DND-41 (cell line): ENCODE measurements around the gene HACD4.

Experiments
- ATAC-seq: fragments of 200-7000 bp; cut with Tn5 transposase; 3 replicates; pipeline ENCODE4 v1.9.1; 2021; ENCODE audit warnings: low read depth; ENCODE audit not compliant: insufficient read depth
- DNase-seq: peaks from one replicate; pipeline ENCODE4 v3.0.0-alpha.2; 2020
- H2AFZ ChIP-seq: 2 replicates; pipeline ENCODE4 v1.6.0; 2012; ENCODE audit warnings: low read depth, low read length
- H3K27ac ChIP-seq: 2 replicates; pipeline ENCODE4 v1.5.1; 2012; ENCODE audit warnings: low read length, inconsistent platforms
- H3K27me3 ChIP-seq: fragments of 200-600 bp; sonication (generic); 2 replicates; pipeline ENCODE4 v1.6.0; 2012; ENCODE audit warnings: low read length, mild to moderate bottlenecking, inconsistent platforms; ENCODE audit not compliant: insufficient read depth, poor library complexity
- H3K36me3 ChIP-seq: 2 replicates; pipeline ENCODE4 v1.5.1; 2012; ENCODE audit warnings: low read length, inconsistent platforms; ENCODE audit not compliant: insufficient read depth
- H3K4me1 ChIP-seq: 2 replicates; pipeline ENCODE4 v1.5.1; 2012; ENCODE audit warnings: mild to moderate bottlenecking, low read length; ENCODE audit not compliant: insufficient read depth
- H3K4me2 ChIP-seq: 2 replicates; pipeline ENCODE4 v1.6.0; 2012; ENCODE audit warnings: mild to moderate bottlenecking, moderate library complexity, low read length, inconsistent platforms; ENCODE audit not compliant: insufficient read depth
- H3K4me3 ChIP-seq, 2 experiments: fragments of 200-600 bp in 1 of 2; shearing (Covaris generic) in 1 of 2; 2 replicates each; pipeline ENCODE4 v1.5.1; 2012 to 2016; ENCODE audit warnings: inconsistent platforms in 2 of 2, low read length in 2 of 2, mild to moderate bottlenecking in 2 of 2, low read depth in 1 of 2, moderate library complexity in 1 of 2
- H3K79me2 ChIP-seq: 2 replicates; pipeline ENCODE4 v1.6.0; 2012; ENCODE audit warnings: low read length, inconsistent platforms; ENCODE audit not compliant: insufficient read depth
- H3K9ac ChIP-seq: 2 replicates; pipeline ENCODE4 v1.6.0; 2012; ENCODE audit warnings: low read depth, mild to moderate bottlenecking, inconsistent platforms, low read length, moderate library complexity
- H3K9me3 ChIP-seq: 2 replicates; pipeline ENCODE4 v1.5.1; 2012; ENCODE audit warnings: low read length, moderate library complexity, mild to moderate bottlenecking, inconsistent platforms; ENCODE audit not compliant: insufficient read depth, severe bottlenecking
- H4K20me1 ChIP-seq: 2 replicates; pipeline ENCODE4 v1.6.0; 2012; ENCODE audit warnings: low read length; ENCODE audit not compliant: insufficient read depth
- CTCF ChIP-seq: IDR thresholded peaks from 2 replicates; pipeline ENCODE4 v1.5.1; 2012; ENCODE audit warnings: borderline replicate concordance, low read length, moderate library complexity, mild to moderate bottlenecking; ENCODE audit not compliant: poor library complexity, severe bottlenecking; ENCODE audit errors: extremely low read depth
- EZH2 ChIP-seq: IDR thresholded peaks from 3 replicates; pipeline ENCODE4 v1.6.1; 2012; ENCODE audit warnings: borderline replicate concordance, low read depth, mild to moderate bottlenecking, moderate library complexity, low read length, inconsistent platforms; ENCODE audit not compliant: severe bottlenecking

The HACD4 gene

DNA sequence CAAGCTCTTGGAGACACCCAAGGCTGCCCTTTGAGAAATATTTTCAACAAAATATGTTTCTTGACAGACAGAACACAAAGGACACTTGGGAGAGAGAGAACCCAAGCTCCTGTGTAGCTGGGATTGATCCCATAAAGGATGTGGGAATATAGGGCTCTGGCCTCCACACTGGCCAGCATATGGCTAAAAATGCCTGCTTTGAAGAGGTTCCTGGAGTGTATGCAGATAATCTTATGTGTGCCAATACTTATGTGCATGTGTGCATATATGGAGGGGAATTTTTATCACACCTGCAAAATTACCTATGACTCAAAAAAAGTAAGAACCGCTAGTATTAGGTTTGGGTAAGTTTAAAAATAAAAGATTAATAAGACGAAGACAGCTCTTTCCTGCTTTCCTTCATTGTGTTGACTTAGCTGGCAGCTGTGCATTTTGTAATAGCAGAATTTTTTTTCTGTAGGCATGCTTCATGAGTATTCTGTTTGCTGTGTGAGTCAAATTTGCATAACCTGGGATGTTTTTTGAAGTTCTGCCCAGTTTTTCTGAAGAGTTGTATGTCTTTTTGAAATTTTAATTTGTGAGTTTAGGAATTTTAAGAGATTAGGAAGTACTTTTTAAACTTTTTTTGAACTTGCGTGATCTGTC is 42.6 kb downstream of the HACD4 start:
- no peaks in the 10 kb centered on the region for H3K4me1 ChIP-seq
- ATAC-seq (no peak), DNase-seq (no peak)
- H3K9ac ChIP-seq: no peak overlapping the region
- peaks cover 36% of the 10 kb centered on the region for H3K36me3 ChIP-seq
- no peaks in the 10 kb centered on the region for H3K27me3 ChIP-seq
- no peak overlapping the region for H3K4me3 ChIP-seq
- H2AFZ ChIP-seq: no peak overlapping the region
- no peak overlapping the region for H3K4me2 ChIP-seq
- H3K9me3 ChIP-seq: no peaks in the 10 kb centered on the region
- H4K20me1 ChIP-seq: no peaks in the 10 kb centered on the region
- no peak overlapping the region for H3K27ac ChIP-seq
- TF ChIP-seq CTCF: no peak
- no peak for TF ChIP-seq EZH2
- H3K79me2 ChIP-seq: no peaks in the 10 kb centered on the region

GRCh38 chr9:20988061-20988460 is 43.4 kb downstream of the HACD4 start:
- Histone ChIP-seq H3K9ac (no peak overlapping the region), H3K27ac (no peak overlapping the region), H3K27me3 (no peaks in the 10 kb centered on the region), H3K79me2 (no peaks in the 10 kb centered on the region), H3K4me1 (no peaks in the 10 kb centered on the region), H2AFZ (no peak overlapping the region), H3K4me2 (no peak overlapping the region), H3K9me3 (no peaks in the 10 kb centered on the region), H3K4me3 (no peak overlapping the region), H4K20me1 (no peaks in the 10 kb centered on the region), H3K36me3 (peaks cover 36% of the 10 kb centered on the region)
- DNase-seq: no peak
- no peak for ATAC-seq
- TF ChIP-seq CTCF (no peak), EZH2 (no peak)

DNA sequence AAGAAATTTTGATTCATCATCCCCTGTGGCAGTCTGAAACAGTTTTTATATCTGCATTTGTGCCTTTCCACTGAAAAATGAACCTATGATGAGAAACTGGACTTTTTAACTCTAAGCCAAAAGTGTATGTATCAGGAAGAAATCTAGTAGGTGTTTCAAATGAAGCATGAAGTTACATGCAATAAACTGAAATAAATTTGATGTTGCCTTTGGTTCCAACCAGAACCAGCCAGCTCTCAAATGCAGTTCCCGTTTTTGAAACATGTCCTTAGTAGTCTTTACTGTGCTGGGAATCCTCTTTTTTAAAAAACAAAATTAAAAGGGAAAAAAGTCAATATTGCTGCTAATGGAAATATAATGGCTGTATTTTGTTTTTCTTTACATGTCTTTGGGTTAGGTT is 43.9 kb downstream of the HACD4 start:
- no peak overlapping the region for H3K4me3 ChIP-seq
- no peak overlapping the region for H3K27ac ChIP-seq
- H3K27me3 ChIP-seq: no peaks in the 10 kb centered on the region
- no peaks in the 10 kb centered on the region for H3K9me3 ChIP-seq
- H3K36me3 ChIP-seq: peaks cover 39% of the 10 kb centered on the region
- H2AFZ ChIP-seq: no peak overlapping the region
- H3K4me2 ChIP-seq: no peak overlapping the region
- H3K79me2 ChIP-seq: no peaks in the 10 kb centered on the region
- H3K4me1 ChIP-seq: no peaks in the 10 kb centered on the region
- DNase-seq: no peak
- TF ChIP-seq CTCF (no peak), EZH2 (no peak)
- H4K20me1 ChIP-seq: no peaks in the 10 kb centered on the region
- H3K9ac ChIP-seq: no peak overlapping the region
- ATAC-seq: no peak
